Measurements from ENCODE around the gene PLPP3.

Gene PLPP3

GRCh38 chr1:56526571-56527174 is 52.7 kb downstream of the PLPP3 start:
- Histone ChIP-seq H4K91ac (ENCODE audit: low read length) (no peak overlapping the region), H2BK120ac (ENCODE audit: low read depth, low read length) (no peak overlapping the region), H2BK12ac (ENCODE audit: low read length in 2 of 2) (no peak overlapping the region), H3K27me3 (ENCODE audit: control insufficient read depth in 1 of 2, insufficient read depth in 1 of 2, low read length in 2 of 2) (no peaks in the 10 kb centered on the region), H2AFZ (ENCODE audit: low read depth, low read length) (no peak overlapping the region), H3K4me2 (ENCODE audit: low read length, poor library complexity, severe bottlenecking) (no peak overlapping the region), H3K27ac (ENCODE audit: low read length, poor library complexity, severe bottlenecking) (no peak overlapping the region), H3K14ac (ENCODE audit: low read length in 2 of 2) (no peak overlapping the region), H2AK5ac (ENCODE audit: low read length, severe bottlenecking) (no peak overlapping the region), H3K4me1 (ENCODE audit: control insufficient read depth, insufficient read depth, low read depth, low read length) (peaks cover 2% of the 10 kb centered on the region), H3K4ac (ENCODE audit: low read depth in 1 of 2, low read length in 2 of 2) (no peak overlapping the region), H3K9ac (ENCODE audit: low read length) (peak overlapping the region; percentile 25), H3K4me3 (ENCODE audit: insufficient read depth in 1 of 2, low read depth in 1 of 2, low read length in 2 of 2) (no peak overlapping the region), H3K36me3 (ENCODE audit: control insufficient read depth in 1 of 2, insufficient read depth in 2 of 2, low read depth in 1 of 2, low read length in 2 of 2) (peaks cover 0 to 100% of the 10 kb centered on the region in 2 experiments), H3K18ac (ENCODE audit: low read depth in 1 of 2, low read length in 2 of 2) (no peak overlapping the region), H3K9me3 (ENCODE audit: control insufficient read depth, low read length) (no peaks in the 10 kb centered on the region), H3K79me1 (replicated peaks; ENCODE audit: low read length, poor library complexity, severe bottlenecking) (no peaks in the 10 kb centered on the region), H2BK15ac (ENCODE audit: low read depth, poor library complexity, severe bottlenecking) (no peak overlapping the region), H3K23ac (ENCODE audit: low read length in 2 of 2) (no peak overlapping the region), H2BK5ac (ENCODE audit: low read depth, low read length, poor library complexity, severe bottlenecking) (no peak overlapping the region), H4K8ac (ENCODE audit: low read length) (no peak overlapping the region)
- no peak for DNase-seq
- 74% methylated on average over 3 of the region's 5 CpGs for WGBS

GRCh38 chr1:56525489-56526041 is 53.8 kb downstream of the PLPP3 start:
- H3K4me1 ChIP-seq (ENCODE audit: control insufficient read depth, insufficient read depth, low read depth, low read length): peaks cover 2% of the 10 kb centered on the region

GRCh38 chr1:56524263-56524662 is 55.1 kb downstream of the PLPP3 start:
- Histone ChIP-seq H3K9ac (ENCODE audit: low read length) (no peak overlapping the region), H3K36me3 (ENCODE audit: control insufficient read depth in 1 of 2, insufficient read depth in 2 of 2, low read depth in 1 of 2, low read length in 2 of 2) (peaks cover 0 to 97% of the 10 kb centered on the region in 2 experiments), H3K23ac (ENCODE audit: low read length in 2 of 2) (no peak overlapping the region), H3K9me3 (ENCODE audit: control insufficient read depth, low read length) (no peaks in the 10 kb centered on the region), H2AK5ac (ENCODE audit: low read length, severe bottlenecking) (no peak overlapping the region), H4K91ac (ENCODE audit: low read length) (no peak overlapping the region), H2AFZ (ENCODE audit: low read depth, low read length) (no peak overlapping the region), H3K4me2 (ENCODE audit: low read length, poor library complexity, severe bottlenecking) (no peak overlapping the region), H3K79me1 (replicated peaks; ENCODE audit: low read length, poor library complexity, severe bottlenecking) (no peaks in the 10 kb centered on the region), H2BK15ac (ENCODE audit: low read depth, poor library complexity, severe bottlenecking) (no peak overlapping the region), H3K14ac (ENCODE audit: low read length in 2 of 2) (no peak overlapping the region), H3K27me3 (ENCODE audit: control insufficient read depth in 1 of 2, insufficient read depth in 1 of 2, low read length in 2 of 2) (no peaks in the 10 kb centered on the region), H2BK5ac (ENCODE audit: low read depth, low read length, poor library complexity, severe bottlenecking) (no peak overlapping the region), H3K4ac (ENCODE audit: low read depth in 1 of 2, low read length in 2 of 2) (no peak overlapping the region), H4K8ac (ENCODE audit: low read length) (no peak overlapping the region), H3K4me1 (ENCODE audit: control insufficient read depth, insufficient read depth, low read depth, low read length) (peaks cover 2% of the 10 kb centered on the region), H2BK12ac (ENCODE audit: low read length in 2 of 2) (no peak overlapping the region), H3K27ac (ENCODE audit: low read length, poor library complexity, severe bottlenecking) (no peak overlapping the region), H3K18ac (ENCODE audit: low read depth in 1 of 2, low read length in 2 of 2) (no peak overlapping the region), H3K4me3 (ENCODE audit: insufficient read depth in 1 of 2, low read depth in 1 of 2, low read length in 2 of 2) (no peak overlapping the region), H2BK120ac (ENCODE audit: low read depth, low read length) (no peak overlapping the region)
- no peak for DNase-seq
- 97% methylated on average over 9 of the region's 11 CpGs for WGBS

More at GRCh38 chr1:56525489-56526041, 53.8 kb downstream of the PLPP3 start:
- Histone ChIP-seq H3K9ac (ENCODE audit: low read length) (no peak overlapping the region), H3K36me3 (ENCODE audit: control insufficient read depth in 1 of 2, insufficient read depth in 2 of 2, low read depth in 1 of 2, low read length in 2 of 2) (peaks cover 0 to 97% of the 10 kb centered on the region in 2 experiments), H2AK5ac (ENCODE audit: low read length, severe bottlenecking) (no peak overlapping the region), H3K27ac (ENCODE audit: low read length, poor library complexity, severe bottlenecking) (no peak overlapping the region), H2AFZ (ENCODE audit: low read depth, low read length) (no peak overlapping the region), H3K9me3 (ENCODE audit: control insufficient read depth, low read length) (no peaks in the 10 kb centered on the region), H3K4ac (ENCODE audit: low read depth in 1 of 2, low read length in 2 of 2) (no peak overlapping the region), H4K8ac (ENCODE audit: low read length) (no peak overlapping the region), H2BK120ac (ENCODE audit: low read depth, low read length) (no peak overlapping the region), H3K18ac (ENCODE audit: low read depth in 1 of 2, low read length in 2 of 2) (no peak overlapping the region), H2BK15ac (ENCODE audit: low read depth, poor library complexity, severe bottlenecking) (no peak overlapping the region), H2BK5ac (ENCODE audit: low read depth, low read length, poor library complexity, severe bottlenecking) (no peak overlapping the region), H3K23ac (ENCODE audit: low read length in 2 of 2) (no peak overlapping the region), H3K79me1 (replicated peaks; ENCODE audit: low read length, poor library complexity, severe bottlenecking) (no peaks in the 10 kb centered on the region), H3K14ac (ENCODE audit: low read length in 2 of 2) (no peak overlapping the region), H4K91ac (ENCODE audit: low read length) (no peak overlapping the region), H3K4me2 (ENCODE audit: low read length, poor library complexity, severe bottlenecking) (no peak overlapping the region), H2BK12ac (ENCODE audit: low read length in 2 of 2) (no peak overlapping the region), H3K27me3 (ENCODE audit: control insufficient read depth in 1 of 2, insufficient read depth in 1 of 2, low read length in 2 of 2) (no peaks in the 10 kb centered on the region), H3K4me3 (ENCODE audit: insufficient read depth in 1 of 2, low read depth in 1 of 2, low read length in 2 of 2) (no peak overlapping the region)
- peak; percentile 28 for DNase-seq
- 89% methylated on average over 3 of the region's 4 CpGs for WGBS

- H2AFZ ChIP-seq (ENCODE audit: low read depth, low read length): no peak overlapping the region
- H3K36me3 ChIP-seq (ENCODE audit: control insufficient read depth in 1 of 2, insufficient read depth in 2 of 2, low read depth in 1 of 2, low read length in 2 of 2): peaks cover 0 to 95% of the 10 kb centered on the region in 2 experiments
- WGBS: 86% methylated on average over 5 of the region's 5 CpGs
- H3K23ac ChIP-seq (ENCODE audit: low read length in 2 of 2): no peak overlapping the region
- H3K4me1 ChIP-seq (ENCODE audit: control insufficient read depth, insufficient read depth, low read depth, low read length): peaks cover 2% of the 10 kb centered on the region
- peak overlapping the region; percentile 25 for H3K9ac ChIP-seq (ENCODE audit: low read length)
- H4K91ac ChIP-seq (ENCODE audit: low read length): no peak overlapping the region
- no peak overlapping the region for H3K4ac ChIP-seq (ENCODE audit: low read depth in 1 of 2, low read length in 2 of 2)
- H2BK5ac ChIP-seq (ENCODE audit: low read depth, low read length, poor library complexity, severe bottlenecking): no peak overlapping the region
- no peak overlapping the region for H2BK120ac ChIP-seq (ENCODE audit: low read depth, low read length)
- no peaks in the 10 kb centered on the region for H3K79me1 ChIP-seq (replicated peaks; ENCODE audit: low read length, poor library complexity, severe bottlenecking)
- H2AK5ac ChIP-seq (ENCODE audit: low read length, severe bottlenecking): no peak overlapping the region
- no peak overlapping the region for H3K14ac ChIP-seq (ENCODE audit: low read length in 2 of 2)
- H2BK15ac ChIP-seq (ENCODE audit: low read depth, poor library complexity, severe bottlenecking): no peak overlapping the region
- no peaks in the 10 kb centered on the region for H3K9me3 ChIP-seq (ENCODE audit: control insufficient read depth, low read length)
- H2BK12ac ChIP-seq (ENCODE audit: low read length in 2 of 2): no peak overlapping the region
- no peak overlapping the region for H3K4me2 ChIP-seq (ENCODE audit: low read length, poor library complexity, severe bottlenecking)
- DNase-seq: no peak
- no peak overlapping the region for H3K4me3 ChIP-seq (ENCODE audit: insufficient read depth in 1 of 2, low read depth in 1 of 2, low read length in 2 of 2)
- H4K8ac ChIP-seq (ENCODE audit: low read length): no peak overlapping the region
- H3K18ac ChIP-seq (ENCODE audit: low read depth in 1 of 2, low read length in 2 of 2): no peak overlapping the region
- H3K27ac ChIP-seq (ENCODE audit: low read length, poor library complexity, severe bottlenecking): no peak overlapping the region
- no peaks in the 10 kb centered on the region for H3K27me3 ChIP-seq (ENCODE audit: control insufficient read depth in 1 of 2, insufficient read depth in 1 of 2, low read length in 2 of 2)
Measured at GRCh38 chr1:56522680-56523079, 56.7 kb downstream of the PLPP3 start.

Data from mesenchymal stem cell (in vitro differentiated cells and primary cell).